Measurements from ENCODE around the gene RNU6-1. TPM values are rescaled to one million over a fixed set of nuclear protein-coding genes. Genes with fewer than 3 reads are reported as not detected.

RNU6-1 gene
- total and polyA plus RNA-seq, 2 donors from 2014 or later = not detected

- no peaks in the 10 kb centered on the region for H3K36me3 ChIP-seq (ENCODE audit: control insufficient read depth in 2 of 3, insufficient read depth in 3 of 3, low read length in 3 of 3)
- intact Hi-C loops (cut with DNase I) = no loop called here
- H3K9ac ChIP-seq (ENCODE audit: low read length in 3 of 3) = no peak overlapping the region
- TF ChIP-seq CTCF (IDR thresholded peaks at IDR 0.05; ENCODE audit: borderline replicate concordance, extremely low read depth, insufficient read depth) = no peak
- H3K4me3 ChIP-seq (ENCODE audit: low read length in 3 of 3) = no peak overlapping the region
- H3K27ac ChIP-seq (ENCODE audit: low read depth in 2 of 2, low read length in 2 of 2) = peak overlapping the region in 1 of 2 donors; percentile 47
- FAIRE-seq = no peak
- no peaks in the 10 kb centered on the region for H3K27me3 ChIP-seq (ENCODE audit: control insufficient read depth, insufficient read depth, low read length)
- no peaks in the 10 kb centered on the region for H3K9me3 ChIP-seq (ENCODE audit: control insufficient read depth in 2 of 3, insufficient read depth in 1 of 3, low read length in 3 of 3)
- DNase-seq = peak in 4 of 5 donors; percentile 61 to 82 (median 74)
- H3K4me1 ChIP-seq (ENCODE audit: control insufficient read depth in 2 of 3, insufficient read depth in 2 of 3, low read depth in 1 of 3, low read length in 3 of 3) = peaks cover 3 to 27% (median 14%) of the 10 kb centered on the region in 3 donors
These were observed 3.3 kb upstream of the RNU6-1 start for GRCh38 chr15:67843092-67843501.

GRCh38 chr15:67841513-67841762, 1.6 kb upstream of the RNU6-1 start:
- no peak for DNase-seq
- H3K9me3 ChIP-seq (ENCODE audit: control insufficient read depth in 2 of 3, insufficient read depth in 1 of 3, low read length in 3 of 3) = no peaks in the 10 kb centered on the region
- peaks cover 3 to 27% (median 14%) of the 10 kb centered on the region in 3 donors for H3K4me1 ChIP-seq (ENCODE audit: control insufficient read depth in 2 of 3, insufficient read depth in 2 of 3, low read depth in 1 of 3, low read length in 3 of 3)
- intact Hi-C loops (cut with DNase I) = no loop called here
- no peak for FAIRE-seq
- H3K9ac ChIP-seq (ENCODE audit: low read length in 3 of 3) = no peak overlapping the region
- no peak overlapping the region for H3K4me3 ChIP-seq (ENCODE audit: low read length in 3 of 3)
- TF ChIP-seq CTCF (IDR thresholded peaks at IDR 0.05; ENCODE audit: borderline replicate concordance, extremely low read depth, insufficient read depth) = no peak
- H3K27me3 ChIP-seq (ENCODE audit: control insufficient read depth, insufficient read depth, low read length) = no peaks in the 10 kb centered on the region
- no peaks in the 10 kb centered on the region for H3K36me3 ChIP-seq (ENCODE audit: control insufficient read depth in 2 of 3, insufficient read depth in 3 of 3, low read length in 3 of 3)
- no peak overlapping the region for H3K27ac ChIP-seq (ENCODE audit: low read depth in 2 of 2, low read length in 2 of 2)

DNA sequence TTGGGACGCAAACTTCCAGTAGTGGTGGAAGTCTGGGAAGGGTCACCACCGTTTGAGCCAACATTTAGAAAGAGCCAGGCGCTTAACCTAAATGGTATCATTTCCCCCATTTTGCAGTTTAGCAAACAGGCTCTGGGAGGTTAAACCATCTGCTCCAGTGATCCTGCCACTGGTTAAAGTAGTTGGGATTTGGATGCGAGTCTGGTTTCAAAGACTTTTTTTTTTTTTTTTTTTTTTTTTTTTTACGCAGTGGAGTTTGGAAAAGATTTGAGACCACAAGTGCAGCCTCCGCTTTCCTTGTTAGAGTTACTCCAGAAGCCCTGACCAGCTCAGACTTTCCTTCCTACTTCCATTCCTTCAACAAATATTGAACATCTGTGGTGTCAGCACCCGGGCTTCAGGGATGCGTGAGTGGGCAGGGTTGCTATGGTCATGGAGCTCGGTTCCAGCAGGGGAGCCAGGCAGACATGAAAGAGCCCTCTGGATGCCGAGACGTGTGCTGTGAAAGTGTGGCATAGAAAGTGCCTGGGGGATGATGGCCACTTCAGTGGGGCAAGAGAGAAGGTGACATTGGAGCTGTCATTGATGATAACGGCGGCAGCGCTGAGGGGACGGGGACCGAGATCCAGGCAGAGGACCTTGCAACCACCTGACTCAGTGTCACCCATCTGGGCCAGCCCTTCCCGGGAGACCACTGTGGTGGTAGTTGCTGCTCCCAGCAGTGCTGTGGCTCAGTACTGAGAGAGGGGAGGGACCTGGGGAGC, 1.1 kb upstream of the RNU6-1 start:
- peak; percentile 57 to 82 (median 71) for DNase-seq

More for the DNA sequence above, 1.1 kb upstream of the RNU6-1 start:
- no peak for TF ChIP-seq CTCF (IDR thresholded peaks at IDR 0.05; ENCODE audit: borderline replicate concordance, extremely low read depth, insufficient read depth)
- Histone ChIP-seq H3K9me3 (ENCODE audit: control insufficient read depth in 2 of 3, insufficient read depth in 1 of 3, low read length in 3 of 3) (no peaks in the 10 kb centered on the region), H3K4me3 (ENCODE audit: low read length in 3 of 3) (peak overlapping the region; percentile 78 to 82 (median 80)), H3K9ac (ENCODE audit: low read length in 3 of 3) (peak overlapping the region; percentile 58 to 99 (median 90)), H3K4me1 (ENCODE audit: control insufficient read depth in 2 of 3, insufficient read depth in 2 of 3, low read depth in 1 of 3, low read length in 3 of 3) (peaks cover 3 to 30% (median 14%) of the 10 kb centered on the region in 3 donors), H3K27ac (ENCODE audit: low read depth in 2 of 2, low read length in 2 of 2) (peak overlapping the region; percentile 94 to 99), H3K27me3 (ENCODE audit: control insufficient read depth, insufficient read depth, low read length) (peaks cover 2% of the 10 kb centered on the region), H3K36me3 (ENCODE audit: control insufficient read depth in 2 of 3, insufficient read depth in 3 of 3, low read length in 3 of 3) (no peaks in the 10 kb centered on the region)
- intact Hi-C loops (cut with DNase I) = no loop called here
- FAIRE-seq = no peak
